HEK293 (cell line): Measurements from ENCODE around the gene FUBP3.

ENCODE experiments used
- CTCF ChIP-seq: fragments of 450-650 bp; formaldehyde crosslinking; IDR thresholded peaks from 2 replicates; pipeline ENCODE4 v1.5.1; 2016; ENCODE audit warnings: missing biosample characterization, missing genetic modification characterization
- ELK4 ChIP-seq: IDR thresholded peaks from 2 replicates; pipeline ENCODE4 v1.6.1; 2011; ENCODE audit warnings: mild to moderate bottlenecking, low read depth, low read length, borderline replicate concordance
- REST ChIP-seq: fragments of 450-650 bp; formaldehyde crosslinking; IDR thresholded peaks from 2 replicates; pipeline ENCODE4 v1.5.1; 2016; ENCODE audit warnings: missing biosample characterization, missing genetic modification characterization
- ZBTB17 ChIP-seq: fragments of 450-650 bp; formaldehyde crosslinking; IDR thresholded peaks from 2 replicates; pipeline ENCODE4 v1.5.1; 2016; ENCODE audit warnings: missing biosample characterization, missing genetic modification characterization
- ZBTB21 ChIP-seq: fragments of 450-650 bp; formaldehyde crosslinking; IDR thresholded peaks from 2 replicates; pipeline ENCODE4 v1.5.1; 2017; ENCODE audit warnings: missing biosample characterization, missing genetic modification characterization
- ZFP41 ChIP-seq: fragments of 450-650 bp; formaldehyde crosslinking; IDR thresholded peaks from 2 replicates; pipeline ENCODE4 v1.5.1; 2016; ENCODE audit warnings: missing biosample characterization, missing genetic modification characterization, borderline replicate concordance
- ZNF138 ChIP-seq: fragments of 450-650 bp; formaldehyde crosslinking; IDR thresholded peaks from 2 replicates; pipeline ENCODE4 v1.5.1; 2016; ENCODE audit warnings: missing biosample characterization, missing genetic modification characterization, borderline replicate concordance
- ZNF274 ChIP-seq, 2 experiments: fragments of 200-500 bp in 1 of 2; fragments of 450-650 bp in 1 of 2; sonication (Bioruptor generic) in 1 of 2; formaldehyde crosslinking in 1 of 2; IDR thresholded peaks; 2 replicates each; pipeline versions ENCODE4 v1.5.1 to v1.6.1; 2014 to 2016; ENCODE audit warnings: borderline replicate concordance in 1 of 2, inconsistent platforms in 1 of 2, low read length in 1 of 2, missing biosample characterization in 1 of 2, missing genetic modification characterization in 1 of 2
- ZNF596 ChIP-seq: fragments of 450-650 bp; IDR thresholded peaks from 2 replicates; pipeline ENCODE4 v1.5.0; 2018; ENCODE audit warnings: missing biosample characterization, mild to moderate bottlenecking, missing genetic modification characterization, moderate library complexity
- ZNF837 ChIP-seq: fragments of 450-650 bp; formaldehyde crosslinking; IDR thresholded peaks from 2 replicates; pipeline ENCODE4 v1.5.1; 2016; ENCODE audit warnings: missing biosample characterization, missing genetic modification characterization

GRCh38 chr9:130539420-130540223 lies 39.8 kb upstream of the FUBP3 start:
- TF ChIP-seq ZBTB21 (no peak), ZNF596 (tag by site-specific recombination) (no peak), CTCF (no peak), ZNF138 (tag by site-specific recombination) (no peak), ZNF274 (IDR thresholded peaks at IDR 0.05; ENCODE audit: low read length) (no peak), ZNF274 (tag by site-specific recombination; IDR thresholded peaks at IDR 0.05; ENCODE audit: borderline replicate concordance) (no peak), ZFP41 (tag by site-specific recombination) (no peak), ZNF837 (tag by site-specific recombination) (no peak), ZBTB17 (no peak), ELK4 (no peak), REST (no peak)
